ENCODE measurements around the gene DDX47. TPM values are rescaled to one million over a fixed set of nuclear protein-coding genes. Genes with fewer than 3 reads are reported as not detected.

The DDX47 gene
- polyA plus RNA-seq, 1 of the 3 experiments (the other 2 are of a cell fraction): 68.4 TPM

- Histone ChIP-seq H3K4me2 (peak overlapping the region; percentile 82), H3K9me2 (no peaks in the 10 kb centered on the region), H3K27me3 (ENCODE audit: insufficient read depth) (no peaks in the 10 kb centered on the region), H3F3A (replicated peaks; ENCODE audit: insufficient read depth) (peaks cover 5% of the 10 kb centered on the region), H3K4me3 (ENCODE audit: low read depth in 2 of 2, low read length in 1 of 2) (peak overlapping the region; percentile 51 to 54), H2AFZ (ENCODE audit: low read depth) (peak overlapping the region; percentile 91), H3K9me3 (no peaks in the 10 kb centered on the region), H3K9ac (peak overlapping the region; percentile 60), H3K79me2 (ENCODE audit: insufficient read depth) (no peaks in the 10 kb centered on the region), H3K4me1 (ENCODE audit: control insufficient read depth in 1 of 2, insufficient read depth in 2 of 2, low read depth in 1 of 2, low read length in 1 of 2) (peaks cover 0 to 24% of the 10 kb centered on the region in 2 experiments; a peak in 3 of 4 replicates), H4K20me1 (ENCODE audit: insufficient read depth) (no peaks in the 10 kb centered on the region), H3K36me3 (replicated peaks in 1 of 2; ENCODE audit: control insufficient read depth in 1 of 2, insufficient read depth in 2 of 2, low read length in 1 of 2) (no peaks in the 10 kb centered on the region), H3K27ac (ENCODE audit: low read depth in 2 of 2, low read length in 1 of 2) (peak overlapping the region; percentile 49 to 92; a peak in 3 of 4 replicates)
- POLR2A ChIA-PET: interaction anchor here (1.0 to 1.8 kb wide), 5 partner anchors 8 to 197 kb away, joined by 3 to 7 read pairs (median 3); no protein-coding TSS in a partner anchor
- CTCF ChIA-PET: interaction anchor here (0.6 to 3.8 kb wide), 6 partner anchors 10 to 426 kb away, joined by 3 to 23 read pairs (median 5); partner anchors contain the start of genes CDKN1B and DDX47
- DNase-seq: no peak
- 76% methylated on average over 4 of the region's 4 CpGs for WGBS (ENCODE audit: low lambda C conversion rate)
- TF ChIP-seq RCOR1 (IDR thresholded peaks at IDR 0.05; ENCODE audit: low read length) (no peak), ELF1 (IDR thresholded peaks at IDR 0.05) (no peak), FOXM1 (IDR thresholded peaks at IDR 0.05; ENCODE audit: low read depth) (no peak), RAD21 (IDR thresholded peaks at IDR 0.05; ENCODE audit: low read length) (no peak), SIN3A (IDR thresholded peaks at IDR 0.05; ENCODE audit: borderline replicate concordance, low read depth, low read length) (no peak), GATA2 (CRISPR knock-in tag; IDR thresholded peaks at IDR 0.05) (no peak), MEF2A (IDR thresholded peaks at IDR 0.05; ENCODE audit: borderline replicate concordance, low read depth) (no peak), FOSL2 (IDR thresholded peaks at IDR 0.05; ENCODE audit: borderline replicate concordance, low read depth) (no peak), PBX3 (IDR thresholded peaks at IDR 0.05) (no peak), TCF12 (IDR thresholded peaks at IDR 0.05) (no peak)
Observed at GRCh38 chr12:12786351-12786705, 26.8 kb upstream of the DDX47 start.

- no peaks in the 10 kb centered on the region for H3K36me3 ChIP-seq (replicated peaks in 1 of 2; ENCODE audit: control insufficient read depth in 1 of 2, insufficient read depth in 2 of 2, low read length in 1 of 2)
- H3K27me3 ChIP-seq (ENCODE audit: insufficient read depth): no peaks in the 10 kb centered on the region
- 36% methylated on average over 30 of the region's 80 CpGs for WGBS (ENCODE audit: low lambda C conversion rate)
- ChIA-PET POLR2A (interaction anchor here (1.0 to 1.8 kb wide), 5 partner anchors 8 to 196 kb away, joined by 3 to 7 read pairs (median 3); no protein-coding TSS in a partner anchor), CTCF (interaction anchor here (0.6 to 3.8 kb wide), 14 partner anchors 11 to 425 kb away, joined by 3 to 23 read pairs (median 5); partner anchors contain the start of genes CDKN1B, DDX47 and GPRC5A)
- H3K9me3 ChIP-seq: no peaks in the 10 kb centered on the region
- no peaks in the 10 kb centered on the region for H4K20me1 ChIP-seq (ENCODE audit: insufficient read depth)
- DNase-seq: peak; percentile 97
- peak overlapping the region; percentile 60 for H3K9ac ChIP-seq
- peak overlapping the region; percentile 51 to 54 for H3K4me3 ChIP-seq (ENCODE audit: low read depth in 2 of 2, low read length in 1 of 2)
- peak overlapping the region; percentile 82 for H3K4me2 ChIP-seq
- H3F3A ChIP-seq (replicated peaks; ENCODE audit: insufficient read depth): peaks cover 5% of the 10 kb centered on the region
- peak overlapping the region; percentile 49 to 92; a peak in 3 of 4 replicates for H3K27ac ChIP-seq (ENCODE audit: low read depth in 2 of 2, low read length in 1 of 2)
- peak overlapping the region; percentile 91 for H2AFZ ChIP-seq (ENCODE audit: low read depth)
- no peaks in the 10 kb centered on the region for H3K9me2 ChIP-seq
- H3K79me2 ChIP-seq (ENCODE audit: insufficient read depth): no peaks in the 10 kb centered on the region
- H3K4me1 ChIP-seq (ENCODE audit: control insufficient read depth in 1 of 2, insufficient read depth in 2 of 2, low read depth in 1 of 2, low read length in 1 of 2): peaks cover 5 to 30% of the 10 kb centered on the region in 2 experiments; a peak in 3 of 4 replicates
- TF ChIP-seq MXI1 (IDR thresholded peaks at IDR 0.05; ENCODE audit: low read depth, low read length) (peak; percentile 80), EP300 (IDR thresholded peaks at IDR 0.05; ENCODE audit: borderline replicate concordance in 1 of 2, low read depth in 1 of 2, low read length in 1 of 2) (peak in 1 of 2 experiments; percentile 22; a peak in 1 of 4 replicates), TAF1 (IDR thresholded peaks at IDR 0.05; ENCODE audit: borderline replicate concordance, low read depth, low read length) (peak; percentile 65), MAX (IDR thresholded peaks at IDR 0.05; ENCODE audit: low read depth) (peak; percentile 98), SIN3A (IDR thresholded peaks at IDR 0.05; ENCODE audit: borderline replicate concordance, low read depth, low read length) (no peak), REST (IDR thresholded peaks at IDR 0.05; ENCODE audit: low read depth, low read length) (0 out of 2 replicates have a peak, but pooled peaks have one; percentile 54), IRF3 (IDR thresholded peaks at IDR 0.05; ENCODE audit: low read depth, low read length) (no peak), ELF1 (IDR thresholded peaks at IDR 0.05) (no peak), YY1 (IDR thresholded peaks at IDR 0.05; ENCODE audit: low read depth) (peak; percentile 81), SMC3 (IDR thresholded peaks at IDR 0.05; ENCODE audit: low read depth, low read length) (peak; percentile 13; the same call in 1 of the 2 replicates)
Observed at GRCh38 chr12:12786706-12787601, 26.2 kb upstream of the DDX47 start.
